SU-DHL-6 (cell line): ENCODE results near the gene GRHL3.

Experiments used
- H2AFZ ChIP-seq: fragments of 200-600 bp; sonication (generic); 2 replicates; pipeline ENCODE4 v1.6.1; 2014; ENCODE audit warnings: low read depth, mild to moderate bottlenecking, moderate library complexity, mixed read lengths, antibody characterized with exemption, low read length; ENCODE audit not compliant: severe bottlenecking
- H3F3A ChIP-seq: fragments of 200-600 bp; shearing (Covaris generic); 2 replicates; pipeline ENCODE4 v1.6.0; 2016; ENCODE audit warnings: antibody characterized with exemption, mild to moderate bottlenecking; ENCODE audit not compliant: insufficient read depth
- H3K27ac ChIP-seq: fragments of 200-600 bp; sonication (generic); 2 replicates; pipeline ENCODE4 v1.5.1; 2016; ENCODE audit warnings: low read depth, mild to moderate bottlenecking, low read length, moderate library complexity, mixed read lengths
- H3K27me3 ChIP-seq: fragments of 200-600 bp; sonication (generic), shearing (Covaris generic); 2 replicates; pipeline ENCODE4 v1.6.0; 2014; ENCODE audit warnings: mild to moderate bottlenecking, low read length
- H3K36me3 ChIP-seq: fragments of 200-600 bp; sonication (generic); 2 replicates; pipeline ENCODE4 v1.6.1; 2014; ENCODE audit warnings: mild to moderate bottlenecking, low read length, mixed read lengths
- H3K4me2 ChIP-seq: fragments of 300-600, 200-600 bp; shearing (Covaris generic), sonication (generic); 2 replicates; pipeline ENCODE4 v1.6.0; 2014; ENCODE audit warnings: low read length, low read depth, mild to moderate bottlenecking; ENCODE audit not compliant: poor library complexity, severe bottlenecking
- H3K4me3 ChIP-seq: fragments of 200-600 bp; sonication (generic); 2 replicates; pipeline ENCODE4 v1.5.1; 2014; ENCODE audit warnings: antibody characterized with exemption, low read length, mild to moderate bottlenecking, mixed read lengths; ENCODE audit not compliant: insufficient read depth, poor library complexity, severe bottlenecking
- H3K79me2 ChIP-seq: fragments of 200-600 bp; sonication (generic); 2 replicates; pipeline ENCODE4 v1.6.1; 2014; ENCODE audit warnings: mild to moderate bottlenecking, low read length, moderate library complexity; ENCODE audit not compliant: insufficient read depth
- H3K9ac ChIP-seq: fragments of 200-600 bp; sonication (generic); 2 replicates; pipeline ENCODE4 v1.7.0; 2014; ENCODE audit warnings: mild to moderate bottlenecking, low read length
- H3K9me2 ChIP-seq: fragments of 200-600 bp; sonication (generic); replicated peaks from 2 replicates; pipeline ENCODE4 v1.6.1; 2014; ENCODE audit warnings: low read length; ENCODE audit not compliant: insufficient read depth
- H3K9me3 ChIP-seq: fragments of 200-600 bp; sonication (generic); 2 replicates; pipeline ENCODE4 v1.6.1; 2014; ENCODE audit warnings: low read length, mixed read lengths; ENCODE audit not compliant: insufficient read depth
- H4K20me1 ChIP-seq: fragments of 200-600 bp; sonication (generic); 2 replicates; pipeline ENCODE4 v1.6.1; 2014; ENCODE audit warnings: low read depth, mild to moderate bottlenecking, antibody characterized with exemption, low read length, moderate library complexity, mixed read lengths
- CTCF ChIP-seq: fragments of 200-600 bp; sonication (generic); IDR thresholded peaks from one replicate; pipeline ENCODE4 v1.5.1; 2017; ENCODE audit warnings: antibody characterized with exemption, mild to moderate bottlenecking, low read length, moderate library complexity; ENCODE audit not compliant: insufficient read depth, poor library complexity, severe bottlenecking
- EZH2phosphoT487 ChIP-seq: fragments of 200-600 bp; sonication (generic), shearing (Covaris generic); conservative IDR thresholded peaks from 2 replicates; pipeline ENCODE4 v1.6.1; 2018; ENCODE audit warnings: mild to moderate bottlenecking, antibody characterized with exemption, low read length, moderate library complexity, mixed read lengths

GRHL3 gene

GRCh38 chr1:24301785-24302175 lies 17.4 kb upstream of the GRHL3 start:
- TF ChIP-seq EZH2phosphoT487 (no peak), CTCF (no peak)
- no peak overlapping the region for H3K27ac ChIP-seq
- no peak overlapping the region for H3K4me3 ChIP-seq
- H3K79me2 ChIP-seq: no peaks in the 10 kb centered on the region
- no peaks in the 10 kb centered on the region for H3K36me3 ChIP-seq
- H4K20me1 ChIP-seq: no peaks in the 10 kb centered on the region
- no peaks in the 10 kb centered on the region for H3F3A ChIP-seq
- H3K9ac ChIP-seq: no peak overlapping the region
- no peak overlapping the region for H3K4me2 ChIP-seq
- H2AFZ ChIP-seq: no peak overlapping the region
- H3K27me3 ChIP-seq: no peaks in the 10 kb centered on the region
- no peaks in the 10 kb centered on the region for H3K9me3 ChIP-seq
- no peaks in the 10 kb centered on the region for H3K9me2 ChIP-seq

- Histone ChIP-seq H3K36me3 (no peaks in the 10 kb centered on the region), H3K9me2 (no peaks in the 10 kb centered on the region), H3K9ac (no peak overlapping the region), H3K27ac (no peak overlapping the region), H4K20me1 (no peaks in the 10 kb centered on the region), H3K27me3 (no peaks in the 10 kb centered on the region), H3F3A (no peaks in the 10 kb centered on the region), H3K4me2 (no peak overlapping the region), H3K9me3 (no peaks in the 10 kb centered on the region), H3K79me2 (no peaks in the 10 kb centered on the region), H3K4me3 (no peak overlapping the region), H2AFZ (no peak overlapping the region)
- TF ChIP-seq CTCF: no peak
- TF ChIP-seq EZH2phosphoT487: no peak
Measured at GRCh38 chr1:24302209-24302611, 16.9 kb upstream of the GRHL3 start.

- Histone ChIP-seq H3K9ac (no peak overlapping the region), H3K4me2 (no peak overlapping the region), H3K27me3 (no peaks in the 10 kb centered on the region), H3K36me3 (no peaks in the 10 kb centered on the region), H3F3A (no peaks in the 10 kb centered on the region), H3K9me3 (no peaks in the 10 kb centered on the region), H3K9me2 (no peaks in the 10 kb centered on the region), H3K79me2 (no peaks in the 10 kb centered on the region), H2AFZ (no peak overlapping the region), H3K4me3 (no peak overlapping the region), H4K20me1 (no peaks in the 10 kb centered on the region), H3K27ac (no peak overlapping the region)
- TF ChIP-seq EZH2phosphoT487 (no peak), CTCF (no peak)
Measured at GRCh38 chr1:24303600-24303999, 15.6 kb upstream of the GRHL3 start.

- H3K27ac ChIP-seq: no peak overlapping the region
- TF ChIP-seq CTCF (no peak), EZH2phosphoT487 (no peak)
- no peak overlapping the region for H2AFZ ChIP-seq
- no peaks in the 10 kb centered on the region for H3K9me2 ChIP-seq
- no peaks in the 10 kb centered on the region for H3K36me3 ChIP-seq
- H3K79me2 ChIP-seq: no peaks in the 10 kb centered on the region
- no peaks in the 10 kb centered on the region for H3K27me3 ChIP-seq
- no peaks in the 10 kb centered on the region for H3K9me3 ChIP-seq
- no peaks in the 10 kb centered on the region for H4K20me1 ChIP-seq
- no peak overlapping the region for H3K4me3 ChIP-seq
- H3F3A ChIP-seq: no peaks in the 10 kb centered on the region
- no peak overlapping the region for H3K4me2 ChIP-seq
- H3K9ac ChIP-seq: no peak overlapping the region
Measured at GRCh38 chr1:24304763-24305162, 14.4 kb upstream of the GRHL3 start.
